ENCODE results near the gene BFSP1. TPM values are rescaled to one million over a fixed set of nuclear protein-coding genes. Genes with fewer than 3 reads are reported as not detected.

BFSP1 gene
- total RNA-seq, 1 donor from 2014 or later, result 4.2 TPM

DNA sequence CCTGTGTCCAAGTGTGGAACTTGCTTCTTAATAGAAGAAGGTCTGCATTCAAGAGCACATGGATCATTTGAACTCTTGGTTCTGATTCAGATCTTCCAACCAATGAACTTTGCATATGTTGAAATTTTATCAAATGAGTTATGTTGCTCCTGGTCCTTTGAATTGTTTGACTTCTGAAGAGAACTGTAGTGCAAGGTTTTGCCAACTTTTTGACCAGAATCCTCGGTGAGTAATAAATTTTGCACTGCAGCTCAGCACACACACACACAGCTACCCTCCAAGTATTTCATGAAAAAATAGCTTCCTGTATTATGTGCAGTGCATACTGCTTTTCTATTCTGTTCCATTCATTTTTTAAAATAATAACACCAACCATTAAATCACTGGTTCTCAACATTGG lies 67.5 kb downstream of the BFSP1 start:
- no peak for TF ChIP-seq EZH2 (IDR thresholded peaks at IDR 0.05; ENCODE audit: insufficient read depth, low read length)
- no peak overlapping the region for H2AFZ ChIP-seq (ENCODE audit: low read depth, low read length)
- H3K36me3 ChIP-seq (ENCODE audit: insufficient read depth, low read length), result no peaks in the 10 kb centered on the region
- DNase-seq (ENCODE audit: low read depth) (no peak), FAIRE-seq (no peak)
- H3K27me3 ChIP-seq (ENCODE audit: insufficient read depth, low read length), result no peaks in the 10 kb centered on the region
- no peak overlapping the region for H3K4me2 ChIP-seq (ENCODE audit: low read length)
- H3K27me3 Mint-ChIP-seq (ENCODE audit: low read depth, unreplicated experiment), result no peaks in the 10 kb centered on the region
- no peaks in the 10 kb centered on the region for H3K9me3 ChIP-seq (ENCODE audit: insufficient read depth, low read depth, low read length)
- H3K9ac ChIP-seq (ENCODE audit: low read length), result no peak overlapping the region
- no peaks in the 10 kb centered on the region for H3K4me1 ChIP-seq (ENCODE audit: insufficient read depth, low read length)
- H4K20me1 ChIP-seq (ENCODE audit: insufficient read depth, low read length), result no peaks in the 10 kb centered on the region
- no peaks in the 10 kb centered on the region for H3K79me2 ChIP-seq (ENCODE audit: insufficient read depth, low read length)
- H3K27ac Mint-ChIP-seq (ENCODE audit: unreplicated experiment), result no peak overlapping the region
- no peak overlapping the region for H3K4me3 Mint-ChIP-seq (ENCODE audit: unreplicated experiment)
- H3K36me3 Mint-ChIP-seq (ENCODE audit: low read depth, unreplicated experiment), result no peaks in the 10 kb centered on the region
- no peaks in the 10 kb centered on the region for H3K4me1 Mint-ChIP-seq (ENCODE audit: low read depth, unreplicated experiment)
- H3K4me3 ChIP-seq (ENCODE audit: insufficient read depth, low read depth, low read length), result no peak overlapping the region
- H3K27ac ChIP-seq (ENCODE audit: low read depth, low read length), result no peak overlapping the region
- peaks cover 2% of the 10 kb centered on the region for H3K9me3 Mint-ChIP-seq (ENCODE audit: unreplicated experiment)

GRCh38 chr20:17461941-17462340 lies 69.2 kb downstream of the BFSP1 start:
- no peak overlapping the region for H3K4me2 ChIP-seq (ENCODE audit: low read length)
- no peaks in the 10 kb centered on the region for H3K9me3 ChIP-seq (ENCODE audit: insufficient read depth, low read depth, low read length)
- no peak overlapping the region for H2AFZ ChIP-seq (ENCODE audit: low read depth, low read length)
- H3K9me3 Mint-ChIP-seq (ENCODE audit: unreplicated experiment), result peaks cover 3% of the 10 kb centered on the region
- H3K27ac Mint-ChIP-seq (ENCODE audit: unreplicated experiment), result no peak overlapping the region
- no peaks in the 10 kb centered on the region for H3K36me3 Mint-ChIP-seq (ENCODE audit: low read depth, unreplicated experiment)
- DNase-seq (ENCODE audit: low read depth) (no peak), FAIRE-seq (no peak)
- TF ChIP-seq EZH2 (IDR thresholded peaks at IDR 0.05; ENCODE audit: insufficient read depth, low read length), result no peak
- TF ChIP-seq, protein P1, sequence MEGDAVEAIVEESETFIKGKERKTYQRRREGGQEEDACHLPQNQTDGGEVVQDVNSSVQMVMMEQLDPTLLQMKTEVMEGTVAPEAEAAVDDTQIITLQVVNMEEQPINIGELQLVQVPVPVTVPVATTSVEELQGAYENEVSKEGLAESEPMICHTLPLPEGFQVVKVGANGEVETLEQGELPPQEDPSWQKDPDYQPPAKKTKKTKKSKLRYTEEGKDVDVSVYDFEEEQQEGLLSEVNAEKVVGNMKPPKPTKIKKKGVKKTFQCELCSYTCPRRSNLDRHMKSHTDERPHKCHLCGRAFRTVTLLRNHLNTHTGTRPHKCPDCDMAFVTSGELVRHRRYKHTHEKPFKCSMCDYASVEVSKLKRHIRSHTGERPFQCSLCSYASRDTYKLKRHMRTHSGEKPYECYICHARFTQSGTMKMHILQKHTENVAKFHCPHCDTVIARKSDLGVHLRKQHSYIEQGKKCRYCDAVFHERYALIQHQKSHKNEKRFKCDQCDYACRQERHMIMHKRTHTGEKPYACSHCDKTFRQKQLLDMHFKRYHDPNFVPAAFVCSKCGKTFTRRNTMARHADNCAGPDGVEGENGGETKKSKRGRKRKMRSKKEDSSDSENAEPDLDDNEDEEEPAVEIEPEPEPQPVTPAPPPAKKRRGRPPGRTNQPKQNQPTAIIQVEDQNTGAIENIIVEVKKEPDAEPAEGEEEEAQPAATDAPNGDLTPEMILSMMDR (IDR thresholded peaks at IDR 0.05; ENCODE audit: insufficient read depth, low read depth, low read length), result no peak
- H3K4me1 ChIP-seq (ENCODE audit: insufficient read depth, low read length), result no peaks in the 10 kb centered on the region
- no peak overlapping the region for H3K4me3 Mint-ChIP-seq (ENCODE audit: unreplicated experiment)
- no peak overlapping the region for H3K9ac ChIP-seq (ENCODE audit: low read length)
- no peak overlapping the region for H3K4me3 ChIP-seq (ENCODE audit: insufficient read depth, low read depth, low read length)
- H3K27me3 Mint-ChIP-seq (ENCODE audit: low read depth, unreplicated experiment), result peaks cover 2% of the 10 kb centered on the region
- no peaks in the 10 kb centered on the region for H3K27me3 ChIP-seq (ENCODE audit: insufficient read depth, low read length)
- no peak overlapping the region for H3K27ac ChIP-seq (ENCODE audit: low read depth, low read length)
- no peaks in the 10 kb centered on the region for H3K79me2 ChIP-seq (ENCODE audit: insufficient read depth, low read length)
- H3K36me3 ChIP-seq (ENCODE audit: insufficient read depth, low read length), result no peaks in the 10 kb centered on the region
- H4K20me1 ChIP-seq (ENCODE audit: insufficient read depth, low read length), result no peaks in the 10 kb centered on the region
- H3K4me1 Mint-ChIP-seq (ENCODE audit: low read depth, unreplicated experiment), result peaks cover 6% of the 10 kb centered on the region

GRCh38 chr20:17460119-17460518 lies 71.1 kb downstream of the BFSP1 start:
- Histone ChIP-seq H4K20me1 (ENCODE audit: insufficient read depth, low read length) (no peaks in the 10 kb centered on the region), H3K79me2 (ENCODE audit: insufficient read depth, low read length) (no peaks in the 10 kb centered on the region), H3K4me2 (ENCODE audit: low read length) (no peak overlapping the region), H3K4me1 (ENCODE audit: insufficient read depth, low read length) (no peaks in the 10 kb centered on the region), H3K9me3 (ENCODE audit: insufficient read depth, low read depth, low read length) (no peaks in the 10 kb centered on the region), H3K9ac (ENCODE audit: low read length) (no peak overlapping the region), H3K27ac (ENCODE audit: low read depth, low read length) (no peak overlapping the region), H3K36me3 (ENCODE audit: insufficient read depth, low read length) (no peaks in the 10 kb centered on the region), H3K27me3 (ENCODE audit: insufficient read depth, low read length) (no peaks in the 10 kb centered on the region), H2AFZ (ENCODE audit: low read depth, low read length) (no peak overlapping the region), H3K4me3 (ENCODE audit: insufficient read depth, low read depth, low read length) (no peak overlapping the region)
- FAIRE-seq (no peak), DNase-seq (ENCODE audit: low read depth) (no peak)
- H3K4me3 Mint-ChIP-seq (ENCODE audit: unreplicated experiment), result no peak overlapping the region
- H3K27ac Mint-ChIP-seq (ENCODE audit: unreplicated experiment), result no peak overlapping the region
- H3K27me3 Mint-ChIP-seq (ENCODE audit: low read depth, unreplicated experiment), result peaks cover 2% of the 10 kb centered on the region
- H3K9me3 Mint-ChIP-seq (ENCODE audit: unreplicated experiment), result peaks cover 3% of the 10 kb centered on the region
- H3K36me3 Mint-ChIP-seq (ENCODE audit: low read depth, unreplicated experiment), result no peaks in the 10 kb centered on the region
- TF ChIP-seq, protein P1 (IDR thresholded peaks at IDR 0.05; ENCODE audit: insufficient read depth, low read depth, low read length), result no peak
- no peak for TF ChIP-seq EZH2 (IDR thresholded peaks at IDR 0.05; ENCODE audit: insufficient read depth, low read length)
- peaks cover 6% of the 10 kb centered on the region for H3K4me1 Mint-ChIP-seq (ENCODE audit: low read depth, unreplicated experiment)

Data from astrocyte (in vitro differentiated cells and primary cell).